Tibial nerve (tissue), 4 donors: ENCODE measurements around the gene LAMB2. TPM values are rescaled to one million over a fixed set of nuclear protein-coding genes. Genes with fewer than 3 reads are reported as not detected.

ENCODE experiments used
- DNase-seq, 2 donors: peaks; one replicate each; pipeline ENCODE4 v3.0.0-alpha.2; 2019; ENCODE audit warnings: low spot score in 2 of 2
- H3K27ac ChIP-seq, 4 donors: fragments of 200-600 bp; sonication (generic) in 3 of 4; one replicate each; pipeline ENCODE4 v1.5.1; 2017 to 2019; ENCODE audit warnings: mild to moderate bottlenecking in 1 of 4
- H3K27me3 ChIP-seq, 2 donors: fragments of 200-600 bp; sonication (generic) in 1 of 2; one replicate each; pipeline versions ENCODE4 v1.5.1 to v1.6.0; 2017 to 2019
- H3K36me3 ChIP-seq, 3 donors: fragments of 200-600 bp; sonication (generic); one replicate each; pipeline ENCODE4 v1.5.1; 2018 to 2019
- H3K4me1 ChIP-seq, 4 donors: fragments of 200-600 bp; sonication (generic) in 3 of 4; one replicate each; pipeline ENCODE4 v1.5.1; 2017 to 2019
- H3K4me3 ChIP-seq, 4 donors: fragments of 200-600 bp; sonication (generic) in 3 of 4; one replicate each; pipeline ENCODE4 v1.5.1; 2017 to 2019; ENCODE audit warnings: mild to moderate bottlenecking in 1 of 4, moderate library complexity in 1 of 4
- H3K9me3 ChIP-seq, 4 donors: fragments of 200-600 bp; sonication (generic) in 3 of 4; one replicate each; pipeline ENCODE4 v1.5.1; 2017 to 2019
- EP300 ChIP-seq, 2 donors: sonication (generic); formaldehyde crosslinking; IDR thresholded peaks; one replicate each; pipeline ENCODE4 v1.6.1; 2017; ENCODE audit warnings: antibody characterized with exemption in 2 of 2, mild to moderate bottlenecking in 1 of 2
- POLR2A ChIP-seq, 2 donors: fragments of 450-650 bp; IDR thresholded peaks; one replicate each; pipeline ENCODE4 v1.6.1; 2017; ENCODE audit warnings: antibody characterized with exemption in 2 of 2, mild to moderate bottlenecking in 2 of 2, moderate library complexity in 2 of 2
- WGBS, 2 donors: methylation state at CpG; one replicate each; pipeline ENCODE4 v1.1.5; 2018; 5-methylcytosine and 5-hydroxymethylcytosine counted together
- total RNA-seq, 4 donors: library from RNA; depleted of rRNA; stranded (reverse); fragments of >200 nt; gene quantifications; one replicate each; pipeline ENCODE4 v1.1.0, GENCODE V29; 2016
- TF ChIP-seq, protein P1 (sequence below), 5 experiments: fragments of 200-600 bp in 3 of 5; fragments of 450-650 bp in 2 of 5; sonication (generic) in 3 of 5; IDR thresholded peaks; one replicate each; pipeline ENCODE4 v1.5.1; 2016 to 2019; ENCODE audit warnings: antibody characterized with exemption in 5 of 5, mild to moderate bottlenecking in 3 of 5, moderate library complexity in 2 of 5

The LAMB2 gene
- total RNA-seq, 4 donors from 2014 or later, result 589 to 844 (median 649) TPM

DNA sequence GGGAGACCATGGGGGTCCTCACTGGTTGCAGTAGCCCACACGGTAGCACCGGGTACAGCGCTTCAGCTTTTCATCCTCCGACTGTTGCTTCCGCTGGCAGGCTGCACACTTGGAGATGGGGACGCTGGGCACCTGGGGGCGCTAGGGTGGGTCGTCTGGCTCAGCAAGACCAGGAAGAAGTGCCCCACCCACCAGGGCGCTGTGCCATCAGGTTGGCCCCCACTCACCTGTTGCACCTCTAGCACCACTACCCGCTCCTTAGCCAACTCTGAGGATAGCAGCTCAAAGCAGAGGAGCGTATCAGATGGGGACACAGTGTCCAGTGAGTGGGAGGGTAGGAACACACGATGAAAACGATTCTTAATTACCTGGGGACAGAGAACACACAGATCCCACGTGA lies 20.6 kb downstream of the LAMB2 start:
- Histone ChIP-seq H3K27me3 (no peaks in the 10 kb centered on the region), H3K4me1 (peaks cover 0 to 7% (median 0%) of the 10 kb centered on the region in 4 donors), H3K4me3 (no peak overlapping the region), H3K27ac (no peak overlapping the region), H3K36me3 (peaks cover 6 to 100% (median 73%) of the 10 kb centered on the region in 3 donors), H3K9me3 (no peaks in the 10 kb centered on the region)
- no peak for DNase-seq
- TF ChIP-seq POLR2A (IDR thresholded peaks at IDR 0.05) (no peak), EP300 (IDR thresholded peaks at IDR 0.05) (no peak)
- TF ChIP-seq, protein P1, sequence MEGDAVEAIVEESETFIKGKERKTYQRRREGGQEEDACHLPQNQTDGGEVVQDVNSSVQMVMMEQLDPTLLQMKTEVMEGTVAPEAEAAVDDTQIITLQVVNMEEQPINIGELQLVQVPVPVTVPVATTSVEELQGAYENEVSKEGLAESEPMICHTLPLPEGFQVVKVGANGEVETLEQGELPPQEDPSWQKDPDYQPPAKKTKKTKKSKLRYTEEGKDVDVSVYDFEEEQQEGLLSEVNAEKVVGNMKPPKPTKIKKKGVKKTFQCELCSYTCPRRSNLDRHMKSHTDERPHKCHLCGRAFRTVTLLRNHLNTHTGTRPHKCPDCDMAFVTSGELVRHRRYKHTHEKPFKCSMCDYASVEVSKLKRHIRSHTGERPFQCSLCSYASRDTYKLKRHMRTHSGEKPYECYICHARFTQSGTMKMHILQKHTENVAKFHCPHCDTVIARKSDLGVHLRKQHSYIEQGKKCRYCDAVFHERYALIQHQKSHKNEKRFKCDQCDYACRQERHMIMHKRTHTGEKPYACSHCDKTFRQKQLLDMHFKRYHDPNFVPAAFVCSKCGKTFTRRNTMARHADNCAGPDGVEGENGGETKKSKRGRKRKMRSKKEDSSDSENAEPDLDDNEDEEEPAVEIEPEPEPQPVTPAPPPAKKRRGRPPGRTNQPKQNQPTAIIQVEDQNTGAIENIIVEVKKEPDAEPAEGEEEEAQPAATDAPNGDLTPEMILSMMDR (IDR thresholded peaks at IDR 0.05), result no peak
- 88 to 90% methylated on average over 14 of the region's 14 CpGs for WGBS, 2 donors

DNA sequence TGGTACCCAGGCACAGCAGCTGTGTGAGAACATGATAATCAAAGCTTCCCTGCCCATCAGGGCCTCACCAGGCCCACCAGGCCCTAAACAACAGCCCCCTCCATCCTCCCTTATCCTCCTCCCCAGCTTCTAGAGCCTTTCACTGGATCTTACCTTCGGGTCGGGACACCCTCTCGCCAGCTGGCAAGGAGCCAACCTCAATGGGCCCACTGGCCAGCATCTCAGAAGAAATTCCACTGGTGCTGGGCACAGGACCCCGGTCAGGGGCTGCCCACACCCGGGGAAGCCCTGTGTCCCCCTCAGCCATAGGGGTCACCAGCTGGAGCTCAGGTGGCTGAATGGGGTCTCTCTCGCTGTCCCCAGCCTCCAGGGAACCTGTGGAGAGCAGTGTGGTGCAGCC lies 21.5 kb downstream of the LAMB2 start:
- Histone ChIP-seq H3K4me3 (no peak overlapping the region), H3K9me3 (no peaks in the 10 kb centered on the region), H3K4me1 (peaks cover 0 to 7% (median 0%) of the 10 kb centered on the region in 4 donors), H3K27ac (no peak overlapping the region), H3K36me3 (peaks cover 3 to 98% (median 64%) of the 10 kb centered on the region in 3 donors), H3K27me3 (no peaks in the 10 kb centered on the region)
- TF ChIP-seq, protein P1 (IDR thresholded peaks at IDR 0.05), result no peak
- no peak for TF ChIP-seq POLR2A (IDR thresholded peaks at IDR 0.05)
- no peak for TF ChIP-seq EP300 (IDR thresholded peaks at IDR 0.05)
- WGBS, 2 donors, result 62 to 80% methylated on average over 4 to 5 of the region's 6 CpGs
- DNase-seq, result no peak

DNA sequence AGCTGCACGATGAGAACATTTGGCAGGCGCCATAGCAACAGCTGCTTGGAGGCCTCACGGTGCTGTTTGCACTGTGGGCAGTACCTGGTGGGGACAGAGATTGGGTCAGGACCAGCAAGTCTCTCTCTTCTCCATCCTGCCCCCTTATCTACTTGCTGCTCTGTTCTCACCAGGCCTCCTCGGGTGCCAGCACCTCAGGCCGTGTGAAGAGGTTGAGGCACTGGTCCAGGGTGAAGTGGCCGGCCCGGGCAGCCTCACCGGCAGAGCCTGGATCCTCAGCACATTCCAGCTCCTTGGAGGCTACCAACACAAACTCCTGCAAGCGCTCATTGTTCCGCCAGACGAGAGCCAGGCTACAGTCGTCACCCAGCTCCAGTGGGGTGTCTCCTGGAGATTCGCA lies 22.1 kb downstream of the LAMB2 start:
- no peaks in the 10 kb centered on the region for H3K27me3 ChIP-seq
- no peak overlapping the region for H3K27ac ChIP-seq
- H3K4me3 ChIP-seq, result no peak overlapping the region
- peaks cover 0 to 10% (median under 1%) of the 10 kb centered on the region in 4 donors for H3K4me1 ChIP-seq
- H3K36me3 ChIP-seq, result peaks cover 3 to 93% (median 58%) of the 10 kb centered on the region in 3 donors
- TF ChIP-seq POLR2A (IDR thresholded peaks at IDR 0.05) (no peak), EP300 (IDR thresholded peaks at IDR 0.05) (no peak)
- TF ChIP-seq, protein P1 (IDR thresholded peaks at IDR 0.05), result no peak
- DNase-seq, result no peak
- 87% methylated on average over 12 to 13 of the region's 13 CpGs for whole genome bisulfite sequencing, 2 donors
- H3K9me3 ChIP-seq, result no peaks in the 10 kb centered on the region

DNA sequence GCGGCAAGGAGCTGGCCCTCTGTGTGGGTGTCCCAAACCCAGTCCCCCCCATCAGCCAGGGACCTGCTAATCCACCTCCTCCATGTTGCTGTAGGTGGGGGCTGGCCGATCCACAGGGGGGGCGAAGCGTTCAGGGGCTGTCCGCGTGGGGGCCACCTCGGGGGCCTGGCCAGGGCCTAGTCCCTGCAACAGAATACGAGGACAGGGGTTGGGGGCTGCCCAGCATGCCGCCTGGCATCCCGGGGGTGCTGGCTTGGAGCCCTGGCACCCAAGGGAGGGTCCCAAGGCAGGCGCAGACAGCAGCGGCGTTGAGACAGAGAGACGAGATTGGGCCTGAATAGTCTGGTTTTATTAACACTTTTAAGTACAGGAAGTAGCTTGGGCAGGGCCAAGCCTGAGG lies 24.5 kb downstream of the LAMB2 start:
- 52 to 58% methylated on average over 13 to 14 of the region's 14 CpGs for WGBS, 2 donors
- H3K27ac ChIP-seq, result peak overlapping the region in 1 of 4 donors; percentile 12
- peaks cover 3 to 68% (median 35%) of the 10 kb centered on the region in 3 donors for H3K36me3 ChIP-seq

More for the DNA sequence above, 24.5 kb downstream of the LAMB2 start:
- H3K4me1 ChIP-seq, result peaks cover 0 to 27% (median 16%) of the 10 kb centered on the region in 4 donors
- TF ChIP-seq POLR2A (IDR thresholded peaks at IDR 0.05), result no peak
- TF ChIP-seq EP300 (IDR thresholded peaks at IDR 0.05), result no peak
- TF ChIP-seq, protein P1 (IDR thresholded peaks at IDR 0.05), result no peak
- DNase-seq, result no peak
- no peak overlapping the region for H3K4me3 ChIP-seq
- H3K9me3 ChIP-seq, result no peaks in the 10 kb centered on the region
- no peaks in the 10 kb centered on the region for H3K27me3 ChIP-seq
